Activated naive CD4-positive, alpha-beta T cell treated with anti-CD3 and anti-CD28 coated beads, Interleukin-2, amount 10 ng/mL, durations not matched to agents 5 hours and 36 hours (primary cell): ENCODE data around the gene ACOT7. TPM values are rescaled to one million over a fixed set of nuclear protein-coding genes. Genes with fewer than 3 reads are reported as not detected.

Source experiments
- microRNA-seq: library from miRNA; unstranded; fragments of <30 nt; microRNA quantifications from one replicate; pipeline ENCODE4 v1.2.0, GENCODE V29; 2022; ENCODE audit warnings: borderline microRNAs expressed, borderline replicate concordance
- total RNA-seq, 2 experiments: library from RNA; stranded (reverse); gene quantifications; one replicate each; pipeline ENCODE4 v1.2.3, GENCODE V29; 2021

Gene ACOT7, protein sequence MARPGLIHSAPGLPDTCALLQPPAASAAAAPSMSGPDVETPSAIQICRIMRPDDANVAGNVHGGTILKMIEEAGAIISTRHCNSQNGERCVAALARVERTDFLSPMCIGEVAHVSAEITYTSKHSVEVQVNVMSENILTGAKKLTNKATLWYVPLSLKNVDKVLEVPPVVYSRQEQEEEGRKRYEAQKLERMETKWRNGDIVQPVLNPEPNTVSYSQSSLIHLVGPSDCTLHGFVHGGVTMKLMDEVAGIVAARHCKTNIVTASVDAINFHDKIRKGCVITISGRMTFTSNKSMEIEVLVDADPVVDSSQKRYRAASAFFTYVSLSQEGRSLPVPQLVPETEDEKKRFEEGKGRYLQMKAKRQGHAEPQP
- total RNA-seq: 10 to 100 TPM; 51.0 to 52.9 TPM

GRCh38 chr1:6393400-6394187 lies at the start of gene ACOT7:
Gene ACOT7 (minus strand): TSS chr1:6393767. CDS start chr1:6393399, 368 bp downstream.

GRCh38 chr1:6424619-6425593 lies 31.3 kb upstream of the ACOT7 start, which contains the start of gene ESPN:
Gene ESPN (plus strand): TSS chr1:6424776. CDS start chr1:6424956, 180 bp downstream.

GRCh38 chr1:6419804-6420453 lies 26.4 kb upstream of the ACOT7 start, which contains the start of gene HES2:
Gene HES2 (minus strand): TSS chr1:6419919. CDS start chr1:6419820, 99 bp downstream.

GRCh38 chr1:6260961-6261614 lies 132.5 kb downstream of the ACOT7 start, which contains the start of gene GPR153:
Gene GPR153 (minus strand): TSS chr1:6261098. CDS start chr1:6254905, 6,193 bp downstream.

GRCh38 chr1:6243993-6244392 lies 149.6 kb downstream of the ACOT7 start, which contains the start of gene HES3:
Gene HES3 (plus strand): TSS chr1:6244179. CDS start chr1:6244366, 187 bp downstream.

Small RNAs within 50 kb of the gene (microRNA-seq; reads per million reads assigned to microRNA genes)
- gene MIR4252: not detected

Other genes with a start within 250 kb of the ACOT7 start
- gene CHD5, start 213.4 kb downstream of the ACOT7 start, total RNA-seq: under 1 TPM; 0.02 to 0.10 TPM
- 100 to 1,000 TPM; 481 to 567 TPM for gene RPL22, start 194.2 kb downstream of the ACOT7 start, total RNA-seq
- 1 to 10 TPM; 3.8 to 4.4 TPM for gene RNF207, start 187.6 kb downstream of the ACOT7 start, total RNA-seq
- gene ICMT, start 157.8 kb downstream of the ACOT7 start, total RNA-seq: 10 to 100 TPM; 35.9 to 39.0 TPM
- gene HES3, start 149.6 kb downstream of the ACOT7 start, total RNA-seq: not detected
- 1 to 10 TPM; 1.2 TPM for gene GPR153, start 132.7 kb downstream of the ACOT7 start, total RNA-seq
- under 1 TPM; 0.12 to 0.35 TPM for gene HES2, start 26.2 kb upstream of the ACOT7 start, total RNA-seq
- 1 to 10 TPM; 1.2 to 1.4 TPM for gene ESPN, start 31.0 kb upstream of the ACOT7 start, total RNA-seq
- 100 to 1,000 TPM; 121 to 122 TPM for gene TNFRSF25, start 72.4 kb upstream of the ACOT7 start, total RNA-seq
- gene PLEKHG5, start 97.9 kb upstream of the ACOT7 start, total RNA-seq: 1 to 10 TPM; 3.6 to 4.1 TPM
- 10 to 100 TPM; 49.0 to 51.9 TPM for gene NOL9, start 160.7 kb upstream of the ACOT7 start, total RNA-seq
- gene TAS1R1, start 161.5 kb upstream of the ACOT7 start, total RNA-seq: not detected
- gene ZBTB48, start 186.2 kb upstream of the ACOT7 start, total RNA-seq: 10 to 100 TPM; 34.3 to 39.2 TPM
- 10 to 100 TPM; 24.5 to 25.4 TPM for gene KLHL21, start 209.1 kb upstream of the ACOT7 start, total RNA-seq
- 10 to 100 TPM; 14.5 to 15.0 TPM for gene PHF13, start 220.0 kb upstream of the ACOT7 start, total RNA-seq
- 10 to 100 TPM; 17.1 to 19.2 TPM for gene THAP3, start 231.1 kb upstream of the ACOT7 start, total RNA-seq